ENCODE data around the gene ENTPD2.

GRCh38 chr9:137025517-137025966 lies 28.3 kb downstream of the ENTPD2 start:
- TF ChIP-seq, protein P1, sequence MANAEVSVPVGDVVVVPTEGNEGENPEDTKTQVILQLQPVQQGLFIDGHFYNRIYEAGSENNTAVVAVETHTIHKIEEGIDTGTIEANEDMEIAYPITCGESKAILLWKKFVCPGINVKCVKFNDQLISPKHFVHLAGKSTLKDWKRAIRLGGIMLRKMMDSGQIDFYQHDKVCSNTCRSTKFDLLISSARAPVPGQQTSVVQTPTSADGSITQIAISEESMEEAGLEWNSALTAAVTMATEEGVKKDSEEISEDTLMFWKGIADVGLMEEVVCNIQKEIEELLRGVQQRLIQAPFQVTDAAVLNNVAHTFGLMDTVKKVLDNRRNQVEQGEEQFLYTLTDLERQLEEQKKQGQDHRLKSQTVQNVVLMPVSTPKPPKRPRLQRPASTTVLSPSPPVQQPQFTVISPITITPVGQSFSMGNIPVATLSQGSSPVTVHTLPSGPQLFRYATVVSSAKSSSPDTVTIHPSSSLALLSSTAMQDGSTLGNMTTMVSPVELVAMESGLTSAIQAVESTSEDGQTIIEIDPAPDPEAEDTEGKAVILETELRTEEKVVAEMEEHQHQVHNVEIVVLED (CRISPR knock-in tag; IDR thresholded peaks at IDR 0.05), result no peak
- no peak for TF ChIP-seq ZNF121 (CRISPR knock-in tag; conservative IDR thresholded peaks at IDR 0.05)
- no peak for TF ChIP-seq NFRKB (IDR thresholded peaks at IDR 0.05; ENCODE audit: low read depth)
- no peak for TF ChIP-seq ZBTB5 (IDR thresholded peaks at IDR 0.05)
- no peak for TF ChIP-seq CTCF (IDR thresholded peaks at IDR 0.05 in 2 of 3, conservative IDR thresholded peaks at IDR 0.05 in 1 of 3; ENCODE audit: insufficient read depth in 2 of 3, low read depth in 1 of 3, low read length in 3 of 3)
- no peak for TF ChIP-seq TARDBP (IDR thresholded peaks at IDR 0.05)
- no peak for TF ChIP-seq NONO (IDR thresholded peaks at IDR 0.05; ENCODE audit: low read depth in 2 of 2, low read length in 1 of 2)

Data from K562 (cell line).